CD4-positive, alpha-beta T cell treated with Interleukin-6 for 4 hours (primary cell): ENCODE results near the gene TBC1D22B.
"Not testable (repeated sequence)": the region's sequence is repeated elsewhere in the genome, so short reads cannot be mapped to it uniquely, and the experiment has no call there.

ENCODE experiments used
- DNase-seq: peaks from one replicate; pipeline ENCODE4 v3.0.0-alpha.2; 2020; ENCODE audit warnings: mixed read lengths

The TBC1D22B gene

GRCh38 chr6:37269105-37269504, 11.5 kb downstream of the TBC1D22B start:
- DNase-seq: no peak

DNA sequence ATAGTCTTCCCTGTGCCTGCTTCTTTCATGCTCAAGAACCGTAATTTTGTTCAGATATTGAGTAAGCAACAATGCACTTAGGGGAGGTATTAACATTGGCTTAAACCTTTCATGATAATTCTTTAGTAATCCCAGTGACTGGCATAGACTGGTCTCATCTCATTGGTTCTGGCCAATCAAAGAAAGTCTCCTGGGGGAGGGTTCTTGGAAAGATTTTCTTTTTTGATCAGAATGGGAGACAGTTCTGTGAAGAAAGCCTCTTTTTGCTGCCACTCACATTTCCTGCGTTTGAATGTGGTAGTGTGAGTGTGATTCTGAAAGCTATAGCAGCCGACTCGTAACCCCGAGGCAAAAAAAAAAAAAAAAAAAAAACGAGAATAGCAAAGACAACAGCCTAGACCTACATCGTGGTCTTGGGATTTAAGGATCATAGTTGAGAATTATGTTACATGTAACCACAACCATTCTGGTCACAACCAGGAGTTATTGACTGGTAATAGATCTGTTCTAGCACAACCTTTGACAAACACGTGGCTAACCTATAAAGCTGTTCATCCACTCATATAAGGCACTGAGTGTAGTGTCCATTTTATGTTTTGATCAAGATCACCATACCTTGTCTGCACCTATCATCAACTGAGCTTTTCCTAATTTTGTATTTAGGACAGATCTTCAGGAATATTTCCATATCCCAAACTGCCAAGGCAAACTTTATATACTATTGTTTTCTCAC, 15.4 kb downstream of the TBC1D22B start:
- DNase-seq: no peak

DNA sequence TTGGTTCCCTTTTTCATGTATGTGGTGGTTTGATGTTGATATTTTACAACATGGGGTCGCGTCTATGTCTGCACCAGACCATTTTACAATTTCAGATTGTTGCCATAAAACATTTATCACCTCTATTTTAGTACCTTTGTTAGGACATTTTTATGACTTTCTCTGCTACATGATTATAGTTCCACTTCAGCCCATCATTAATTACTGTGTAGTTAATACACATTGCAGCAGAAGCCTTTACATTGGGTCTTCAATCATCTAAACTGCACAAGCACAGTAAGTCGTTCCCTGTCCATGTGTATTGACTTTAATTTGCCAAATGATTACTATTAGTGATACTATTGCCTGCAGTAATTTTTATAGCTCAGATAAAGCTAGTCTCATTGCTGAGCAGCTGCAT, 16.1 kb downstream of the TBC1D22B start:
- no peak for DNase-seq

GRCh38 chr6:37275350-37275749, 17.8 kb downstream of the TBC1D22B start:
- DNase-seq: no peak

- peak; percentile 19 for DNase-seq
These were observed 19.4 kb downstream of the TBC1D22B start for GRCh38 chr6:37277001-37277409.

- no peak for DNase-seq
These were observed 22.0 kb downstream of the TBC1D22B start for GRCh38 chr6:37279366-37280134.

DNA sequence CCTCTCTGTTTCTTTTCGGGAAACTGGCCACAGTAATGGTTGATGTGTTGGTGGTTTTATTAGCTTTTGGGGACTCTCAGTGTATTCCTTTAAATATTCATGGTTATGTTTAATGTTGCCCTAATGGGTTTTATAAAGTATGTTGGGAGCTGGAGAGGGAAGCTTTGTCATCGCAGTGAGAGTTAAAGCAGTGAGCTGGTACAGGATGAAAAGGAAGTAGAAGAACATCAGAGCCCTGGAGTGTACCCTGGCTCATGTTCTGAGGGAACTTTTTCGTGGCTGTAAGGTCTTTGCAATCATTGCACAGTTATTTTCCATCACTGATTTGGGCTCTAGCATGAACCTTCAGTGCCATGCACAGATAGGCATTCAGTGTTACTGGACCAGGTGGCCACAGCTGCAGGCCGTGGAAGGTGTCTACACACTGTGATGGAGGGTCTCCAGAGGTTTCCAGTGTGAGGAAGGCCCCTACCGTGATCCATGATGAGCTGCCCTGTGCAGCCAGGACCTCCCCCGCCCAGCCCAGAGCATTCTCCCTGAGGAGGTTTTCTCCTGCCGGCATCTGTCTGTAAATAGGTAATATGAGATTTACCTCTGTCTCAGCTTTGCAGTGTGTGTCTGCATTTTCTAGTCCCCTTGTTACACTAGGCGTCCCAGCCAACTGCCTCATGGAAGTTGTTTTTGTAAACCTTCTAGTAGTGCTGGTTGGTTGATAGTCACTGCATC, 22.8 kb downstream of the TBC1D22B start:
- no peak for DNase-seq

GRCh38 chr6:37282371-37282770, 24.8 kb downstream of the TBC1D22B start:
- DNase-seq: no peak

DNA sequence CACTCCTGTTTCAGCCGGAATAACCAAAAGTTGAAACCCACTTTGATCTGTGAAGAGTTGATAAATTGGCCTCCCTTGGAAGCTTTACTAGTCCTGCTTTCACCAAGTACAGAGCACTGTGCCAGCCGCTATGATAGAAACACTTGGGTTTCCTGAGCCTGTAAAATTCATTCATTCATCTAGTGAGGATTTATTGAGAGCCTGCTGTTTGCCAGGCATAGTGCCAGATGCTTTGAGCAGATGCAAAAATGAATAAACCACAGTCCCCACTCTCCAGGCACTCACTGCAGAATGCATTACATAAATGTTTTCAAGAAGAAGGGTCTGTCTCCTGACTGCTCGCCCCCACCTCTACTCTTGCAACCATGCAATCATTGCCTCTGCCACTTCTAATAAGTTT, 25.7 kb downstream of the TBC1D22B start:
- DNase-seq: no peak

DNA sequence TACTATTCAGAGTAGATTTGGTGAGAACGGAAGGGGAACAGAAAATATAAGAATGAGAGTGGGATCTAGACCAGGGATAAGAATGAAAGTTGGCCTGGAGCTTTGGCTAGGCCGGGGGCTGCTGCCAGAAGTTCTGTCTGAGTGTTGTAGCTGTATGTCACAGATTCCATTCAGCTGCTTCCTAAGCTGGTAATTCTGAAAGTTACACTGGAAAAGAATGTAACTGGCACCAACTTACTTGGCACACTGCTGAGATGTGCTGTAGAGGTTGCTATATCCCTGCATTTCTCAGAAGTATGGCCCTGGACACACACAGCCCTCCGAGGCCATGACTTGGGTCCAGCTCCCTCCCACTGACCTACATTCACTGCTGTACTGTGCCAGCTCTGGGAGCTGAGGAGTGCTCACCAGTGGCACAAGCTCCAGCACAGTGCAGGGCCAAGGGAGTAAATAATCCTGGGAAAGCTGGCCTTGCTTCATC, 26.1 kb downstream of the TBC1D22B start:
- no peak for DNase-seq

DNA sequence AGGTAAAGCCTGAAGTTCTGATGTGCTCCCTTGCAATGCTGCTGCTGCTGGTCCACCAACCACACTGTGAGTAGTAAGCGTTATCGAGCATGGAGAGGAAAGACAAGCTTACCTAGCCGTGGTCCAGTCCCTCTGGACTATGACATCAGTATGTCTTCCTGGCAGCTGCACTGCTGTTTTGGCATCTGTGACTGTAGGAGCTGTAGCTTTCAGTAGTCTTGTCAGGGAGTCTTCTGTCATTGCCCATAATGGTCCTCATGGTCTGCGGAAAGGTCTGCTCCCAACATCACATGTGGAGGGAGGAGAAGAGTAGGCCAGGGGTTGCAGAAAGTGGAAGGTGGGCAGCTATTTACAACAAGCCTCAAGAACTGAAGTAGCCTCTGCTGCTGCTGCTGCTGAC, 27.2 kb downstream of the TBC1D22B start:
- no peak for DNase-seq

DNA sequence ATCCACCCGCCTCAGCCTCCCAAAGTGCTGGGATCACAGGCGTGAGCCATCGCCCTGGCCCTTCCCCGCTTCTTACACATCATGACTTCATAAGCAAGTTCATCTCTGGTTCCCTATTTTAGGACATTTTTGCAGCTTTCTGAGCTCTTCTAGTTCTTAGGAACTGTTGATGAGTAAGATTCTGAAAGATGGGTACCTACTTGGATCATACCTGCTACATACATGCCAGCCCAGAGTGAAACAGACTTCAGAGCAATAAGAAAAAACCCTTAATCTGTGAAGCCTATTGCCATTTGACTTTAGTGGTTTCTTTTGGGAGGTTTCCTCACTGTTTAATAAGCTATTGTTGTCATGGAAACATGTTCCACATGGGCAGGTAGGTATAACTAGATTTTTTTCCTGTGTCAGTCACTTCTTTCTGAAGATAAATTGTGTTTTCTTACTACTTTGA, 28.3 kb downstream of the TBC1D22B start:
- no peak for DNase-seq

DNA sequence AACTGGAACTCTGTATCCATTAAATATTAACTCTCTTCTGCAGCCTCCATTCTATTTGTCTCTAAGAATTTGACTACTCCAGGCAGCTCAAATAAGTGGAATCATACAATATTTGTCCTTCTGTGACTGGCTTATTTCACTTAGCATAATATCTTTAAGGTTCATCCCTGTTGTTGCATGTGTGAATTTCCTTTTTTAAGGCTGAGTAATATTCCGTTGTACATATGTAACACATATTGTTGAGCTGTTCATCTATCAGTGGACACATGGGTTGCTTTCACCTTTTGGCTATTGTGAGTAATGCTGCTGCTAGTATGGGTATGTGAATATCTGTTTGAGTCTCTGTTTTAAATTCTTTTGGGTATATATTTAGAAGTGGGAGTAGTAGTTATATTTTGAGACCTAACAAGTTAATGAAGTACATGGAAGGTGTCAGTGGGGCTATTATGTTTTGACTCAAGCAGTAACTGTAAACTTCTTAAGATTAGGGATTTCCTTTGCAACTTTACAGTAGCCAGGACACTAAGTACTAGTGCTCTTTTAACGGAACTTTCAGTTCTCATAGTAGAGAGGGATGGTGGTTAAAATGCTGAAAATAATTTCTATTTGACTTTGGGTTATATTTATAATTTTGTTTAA, 30.1 kb downstream of the TBC1D22B start:
- no peak for DNase-seq

- DNase-seq: no peak
These were observed 30.7 kb downstream of the TBC1D22B start for GRCh38 chr6:37288247-37288646.

DNA sequence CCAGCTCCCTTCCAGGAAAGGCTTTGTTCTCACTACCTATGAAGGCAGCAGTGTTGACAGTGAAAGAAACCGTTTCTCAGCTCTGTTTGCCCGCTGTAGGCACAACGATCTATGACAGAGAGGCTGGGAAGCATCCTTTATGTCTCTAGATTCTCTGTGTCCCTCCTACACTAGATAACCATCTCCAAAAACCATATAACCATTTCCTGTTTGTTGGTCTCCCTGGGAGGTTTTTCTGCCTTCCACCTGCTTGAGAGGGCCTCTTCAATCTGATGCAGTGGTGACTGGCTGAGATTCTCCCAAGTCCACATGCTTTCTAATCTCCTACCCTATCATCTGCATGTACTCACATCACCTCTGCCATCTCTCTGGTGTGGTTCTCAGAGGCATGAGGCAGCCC, 32.4 kb downstream of the TBC1D22B start:
- peak; percentile 18 for DNase-seq

DNA sequence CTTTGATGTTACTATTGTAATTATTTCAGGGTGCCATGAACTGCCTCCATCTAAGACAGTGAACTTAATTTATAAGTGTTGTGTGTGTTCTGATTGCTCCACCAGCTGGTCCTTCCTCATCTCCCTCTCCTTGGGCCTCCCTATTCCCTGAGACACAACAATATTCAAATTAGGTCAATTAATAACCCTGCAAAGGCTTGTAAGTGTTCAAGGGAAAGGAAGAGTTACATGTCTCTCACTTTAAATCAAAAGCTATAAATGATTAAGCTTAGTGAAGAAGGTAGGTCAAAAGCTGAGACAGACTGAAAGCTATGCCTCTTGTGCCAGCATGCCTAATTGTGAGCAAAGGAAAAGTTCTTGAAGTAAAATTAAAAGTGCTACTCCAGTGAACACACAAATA, 35.9 kb downstream of the TBC1D22B start:
- no peak for DNase-seq

GRCh38 chr6:37297637-37298036, 40.1 kb downstream of the TBC1D22B start:
- DNase-seq: not testable (repeated sequence)

DNA sequence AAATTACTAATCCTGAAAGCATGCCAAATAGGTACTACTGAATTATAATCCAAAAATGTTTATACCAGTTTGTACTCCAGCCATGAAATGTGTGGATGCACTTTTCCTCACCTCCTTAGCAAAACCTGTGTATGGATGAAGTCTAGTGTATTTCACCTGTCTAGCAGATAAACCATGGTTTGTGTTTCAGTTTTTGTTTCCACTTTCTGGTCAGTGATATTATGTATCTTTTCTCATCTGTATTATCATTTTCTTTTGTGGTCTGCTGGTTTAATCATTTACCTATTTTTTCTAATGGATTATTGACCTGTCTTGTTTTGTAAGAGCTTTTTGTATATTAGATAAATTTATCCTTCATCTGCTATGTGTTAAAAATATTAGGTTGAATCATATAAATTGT, 41.4 kb downstream of the TBC1D22B start:
- DNase-seq: no peak

- DNase-seq: no peak
These were observed 42.4 kb downstream of the TBC1D22B start for GRCh38 chr6:37299990-37300389.

GRCh38 chr6:37302086-37302686, 44.6 kb downstream of the TBC1D22B start:
- DNase-seq: no peak

- DNase-seq: no peak
These were observed 45.6 kb downstream of the TBC1D22B start for GRCh38 chr6:37303091-37303660.

- peak; percentile 9 for DNase-seq
These were observed 46.4 kb downstream of the TBC1D22B start for GRCh38 chr6:37303891-37304503.
